ENCODE data around the gene HEMK1.
A peak's percentile ranks its signal among the peaks of the same experiment; 100 is the strongest.

HEMK1 gene

GRCh38 chr3:50577348-50577747 is 8.0 kb downstream of the HEMK1 start:
- DNase-seq = no peak

GRCh38 chr3:50580683-50581458 is 11.5 kb downstream of the HEMK1 start:
- DNase-seq = no peak

GRCh38 chr3:50581459-50581842 is 12.1 kb downstream of the HEMK1 start:
- no peak for DNase-seq

GRCh38 chr3:50582083-50582482 is 12.8 kb downstream of the HEMK1 start:
- DNase-seq = no peak

- no peak for DNase-seq
Measured at GRCh38 chr3:50583897-50584296, 14.6 kb downstream of the HEMK1 start.

- no peak for DNase-seq
Measured at GRCh38 chr3:50584391-50584790, 15.1 kb downstream of the HEMK1 start.

GRCh38 chr3:50585919-50586762 is 16.8 kb downstream of the HEMK1 start:
- DNase-seq = no peak

- no peak for DNase-seq
Measured at GRCh38 chr3:50586763-50587070, 17.4 kb downstream of the HEMK1 start.

- DNase-seq = no peak
Measured at GRCh38 chr3:50587373-50587772, 18.1 kb downstream of the HEMK1 start.

GRCh38 chr3:50587806-50588758 is 18.8 kb downstream of the HEMK1 start:
- no peak for DNase-seq

- DNase-seq = no peak
Measured at GRCh38 chr3:50588759-50589433, 19.6 kb downstream of the HEMK1 start.

- DNase-seq = no peak
Measured at GRCh38 chr3:50591196-50591741, 21.9 kb downstream of the HEMK1 start.

- no peak for DNase-seq
Measured at GRCh38 chr3:50592568-50592967, 23.2 kb downstream of the HEMK1 start.

GRCh38 chr3:50594253-50594785 is 25.0 kb downstream of the HEMK1 start:
- no peak for DNase-seq

- no peak for DNase-seq
Measured at GRCh38 chr3:50599115-50599715, 29.9 kb downstream of the HEMK1 start.

GRCh38 chr3:50599716-50600118 is 30.4 kb downstream of the HEMK1 start:
- no peak for DNase-seq

- DNase-seq = no peak
Measured at GRCh38 chr3:50600141-50600753, 30.9 kb downstream of the HEMK1 start.

GRCh38 chr3:50600841-50601591 is 31.7 kb downstream of the HEMK1 start:
- peak; percentile 76 for DNase-seq

GRCh38 chr3:50602595-50603191 is 33.4 kb downstream of the HEMK1 start:
- DNase-seq = no peak

All from GOT3 (cell line).